ENCODE measurements around the gene KANSL3. TPM values are rescaled to one million over a fixed set of nuclear protein-coding genes. Genes with fewer than 3 reads are reported as not detected.

Gene KANSL3
- total and polyA plus RNA-seq, 9 of the 15 experiments (the other 6 are each of a cell fraction or from before 2014, with no cell fraction given), result 11.3 to 43.7 (median 27.9) TPM

DNA sequence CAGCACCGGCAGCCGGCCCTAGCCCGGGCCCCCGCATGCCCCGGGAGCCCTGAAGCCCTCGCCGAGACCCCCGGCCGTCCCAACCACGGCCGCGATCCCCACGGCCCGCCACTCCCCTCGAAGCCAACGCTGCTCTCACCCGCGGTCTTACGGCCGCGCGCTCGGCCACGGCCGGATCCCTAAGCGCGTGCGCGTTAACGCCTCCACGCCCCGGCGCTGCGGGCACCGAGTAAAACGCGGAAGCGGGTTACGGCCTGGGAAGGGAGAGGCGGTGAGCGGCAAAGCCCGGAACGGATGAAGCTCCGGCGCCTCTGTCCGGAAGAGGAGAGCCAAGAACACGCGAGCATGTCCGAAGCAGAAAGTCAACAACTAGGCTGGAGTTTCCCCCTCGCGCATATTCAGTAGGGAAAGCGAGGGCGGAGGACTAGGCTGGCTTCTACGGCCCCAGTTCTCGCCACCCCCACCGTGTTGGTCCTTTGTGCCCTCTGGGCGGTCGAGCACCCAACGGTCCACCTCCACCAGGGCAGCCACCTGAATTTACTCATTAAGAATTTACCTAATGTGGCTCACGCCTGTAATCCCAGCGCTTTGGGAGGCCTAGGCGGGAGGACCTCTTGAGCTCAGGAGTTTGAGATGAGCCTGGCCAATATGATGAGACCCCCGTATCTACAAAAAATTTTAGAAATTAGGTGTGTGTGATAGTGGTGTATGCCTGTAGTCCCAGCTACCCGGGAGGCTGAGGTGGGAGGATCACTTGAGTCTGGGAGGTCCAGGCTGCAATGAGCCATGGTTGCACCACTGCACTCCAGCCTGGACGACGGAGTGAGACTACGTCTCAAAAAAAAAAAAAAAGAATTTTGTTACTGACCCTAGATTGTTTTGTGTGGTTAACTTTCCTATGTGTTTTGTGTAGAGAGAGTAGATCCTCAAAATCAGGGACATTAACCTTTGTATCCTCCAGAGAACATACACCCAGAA, at the start of gene KANSL3 (continued):
- TF ChIP-seq, protein P1, sequence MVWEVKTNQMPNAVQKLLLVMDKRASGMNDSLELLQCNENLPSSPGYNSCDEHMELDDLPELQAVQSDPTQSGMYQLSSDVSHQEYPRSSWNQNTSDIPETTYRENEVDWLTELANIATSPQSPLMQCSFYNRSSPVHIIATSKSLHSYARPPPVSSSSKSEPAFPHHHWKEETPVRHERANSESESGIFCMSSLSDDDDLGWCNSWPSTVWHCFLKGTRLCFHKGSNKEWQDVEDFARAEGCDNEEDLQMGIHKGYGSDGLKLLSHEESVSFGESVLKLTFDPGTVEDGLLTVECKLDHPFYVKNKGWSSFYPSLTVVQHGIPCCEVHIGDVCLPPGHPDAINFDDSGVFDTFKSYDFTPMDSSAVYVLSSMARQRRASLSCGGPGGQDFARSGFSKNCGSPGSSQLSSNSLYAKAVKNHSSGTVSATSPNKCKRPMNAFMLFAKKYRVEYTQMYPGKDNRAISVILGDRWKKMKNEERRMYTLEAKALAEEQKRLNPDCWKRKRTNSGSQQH (CRISPR knock-in tag; IDR thresholded peaks at IDR 0.05), result peak; percentile 85
- TF ChIP-seq ZNF146 (CRISPR knock-in tag; IDR thresholded peaks at IDR 0.05; ENCODE audit: unreplicated experiment) (no peak), RFX1 (IDR thresholded peaks at IDR 0.05) (no peak), STAG1 (CRISPR knock-in tag; IDR thresholded peaks at IDR 0.05; ENCODE audit: borderline replicate concordance) (no peak), NRF1 (conservative IDR thresholded peaks at IDR 0.05 in 1 of 2, IDR thresholded peaks at IDR 0.05 in 1 of 2) (peak; percentile 88 to 91), RCOR1 (IDR thresholded peaks at IDR 0.05; ENCODE audit: borderline replicate concordance in 1 of 2, low read depth in 2 of 2, low read length in 2 of 2) (peak; percentile 53 to 89; a peak in 3 of 4 replicates), ZNF212 (CRISPR knock-in tag; IDR thresholded peaks at IDR 0.05) (no peak), SMAD1 (IDR thresholded peaks at IDR 0.05; ENCODE audit: low read depth, low read length, partially characterized antibody) (no peak), MTA1 (IDR thresholded peaks at IDR 0.05; ENCODE audit: borderline replicate concordance) (peak; percentile 85; the same call in 1 of the 2 replicates), POLR2H (tag; IDR thresholded peaks at IDR 0.05; ENCODE audit: low read depth) (peak; percentile 87), PHB (CRISPR knock-in tag; IDR thresholded peaks at IDR 0.05) (no peak), CREM (IDR thresholded peaks at IDR 0.05; ENCODE audit: low read depth) (peak; percentile 87), EGR1 (conservative IDR thresholded peaks at IDR 0.05) (peak; percentile 86), ARID1B (IDR thresholded peaks at IDR 0.05) (peak; percentile 52; the same call in 1 of the 2 replicates), U2AF1 (optimal IDR thresholded peaks at IDR 0.05; ENCODE audit: low read depth, low read length) (peak; percentile 97), CHD1 (IDR thresholded peaks at IDR 0.05; ENCODE audit: low read length) (no peak), ZNF175 (CRISPR knock-in tag; IDR thresholded peaks at IDR 0.05; ENCODE audit: low read depth) (0 out of 2 replicates have a peak, but pooled peaks have one; percentile 73), ZNF232 (CRISPR knock-in tag; IDR thresholded peaks at IDR 0.05) (0 out of 2 replicates have a peak, but pooled peaks have one; percentile 54), CBX8 (IDR thresholded peaks at IDR 0.05; ENCODE audit: borderline replicate concordance, extremely low read depth, low read depth, low read length, poor library complexity, severe bottlenecking) (no peak)
- TF ChIP-seq, protein P2, sequence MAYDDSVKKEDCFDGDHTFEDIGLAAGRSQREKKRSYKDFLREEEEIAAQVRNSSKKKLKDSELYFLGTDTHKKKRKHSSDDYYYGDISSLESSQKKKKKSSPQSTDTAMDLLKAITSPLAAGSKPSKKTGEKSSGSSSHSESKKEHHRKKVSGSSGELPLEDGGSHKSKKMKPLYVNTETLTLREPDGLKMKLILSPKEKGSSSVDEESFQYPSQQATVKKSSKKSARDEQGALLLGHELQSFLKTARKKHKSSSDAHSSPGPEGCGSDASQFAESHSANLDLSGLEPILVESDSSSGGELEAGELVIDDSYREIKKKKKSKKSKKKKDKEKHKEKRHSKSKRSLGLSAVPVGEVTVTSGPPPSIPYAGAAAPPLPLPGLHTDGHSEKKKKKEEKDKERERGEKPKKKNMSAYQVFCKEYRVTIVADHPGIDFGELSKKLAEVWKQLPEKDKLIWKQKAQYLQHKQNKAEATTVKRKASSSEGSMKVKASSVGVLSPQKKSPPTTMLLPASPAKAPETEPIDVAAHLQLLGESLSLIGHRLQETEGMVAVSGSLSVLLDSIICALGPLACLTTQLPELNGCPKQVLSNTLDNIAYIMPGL (CRISPR knock-in tag; IDR thresholded peaks at IDR 0.05), result peak; percentile 94; the same call in 1 of the 2 replicates
- TF ChIP-seq, protein P3, sequence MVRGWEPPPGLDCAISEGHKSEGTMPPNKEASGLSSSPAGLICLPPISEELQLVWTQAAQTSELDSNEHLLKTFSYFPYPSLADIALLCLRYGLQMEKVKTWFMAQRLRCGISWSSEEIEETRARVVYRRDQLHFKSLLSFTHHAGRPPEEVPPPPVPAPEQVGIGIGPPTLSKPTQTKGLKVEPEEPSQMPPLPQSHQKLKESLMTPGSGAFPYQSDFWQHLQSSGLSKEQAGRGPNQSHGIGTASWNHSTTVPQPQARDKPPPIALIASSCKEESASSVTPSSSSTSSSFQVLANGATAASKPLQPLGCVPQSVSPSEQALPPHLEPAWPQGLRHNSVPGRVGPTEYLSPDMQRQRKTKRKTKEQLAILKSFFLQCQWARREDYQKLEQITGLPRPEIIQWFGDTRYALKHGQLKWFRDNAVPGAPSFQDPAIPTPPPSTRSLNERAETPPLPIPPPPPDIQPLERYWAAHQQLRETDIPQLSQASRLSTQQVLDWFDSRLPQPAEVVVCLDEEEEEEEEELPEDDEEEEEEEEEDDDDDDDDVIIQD (CRISPR knock-in tag; IDR thresholded peaks at IDR 0.05), result no peak
- TF ChIP-seq, protein P4, sequence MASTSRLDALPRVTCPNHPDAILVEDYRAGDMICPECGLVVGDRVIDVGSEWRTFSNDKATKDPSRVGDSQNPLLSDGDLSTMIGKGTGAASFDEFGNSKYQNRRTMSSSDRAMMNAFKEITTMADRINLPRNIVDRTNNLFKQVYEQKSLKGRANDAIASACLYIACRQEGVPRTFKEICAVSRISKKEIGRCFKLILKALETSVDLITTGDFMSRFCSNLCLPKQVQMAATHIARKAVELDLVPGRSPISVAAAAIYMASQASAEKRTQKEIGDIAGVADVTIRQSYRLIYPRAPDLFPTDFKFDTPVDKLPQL (IDR thresholded peaks at IDR 0.05; ENCODE audit: extremely low read depth, insufficient read length), result no peak

Data from K562 (cell line).